ENCODE results near the gene PUM1.
A peak's percentile ranks its signal among the peaks of the same experiment; 100 is the strongest.
"Not testable (repeated sequence)": the region's sequence is repeated elsewhere in the genome, so short reads cannot be mapped to it uniquely, and the experiment has no call there.

Gene PUM1

GRCh38 chr1:31065310-31066217 lies at the start of gene PUM1:
Gene PUM1, minus strand, starts transcription at chr1:31065717. Its CDS starts 6,151 bp downstream, at chr1:31059566.
- DNase-seq: peak; percentile 94 to 97 (median 96)

GRCh38 chr1:31112266-31112935 lies 46.9 kb upstream of the PUM1 start:
- no peak for DNase-seq

GRCh38 chr1:31111290-31111951 lies 45.9 kb upstream of the PUM1 start:
- peak; percentile 55 to 69 (median 66) for DNase-seq

- DNase-seq: no peak
These were observed 45.3 kb upstream of the PUM1 start for GRCh38 chr1:31110846-31111245.

- DNase-seq: peak in 2 of 3 donors; percentile 15 to 37
These were observed 43.3 kb upstream of the PUM1 start for GRCh38 chr1:31108861-31109260.

GRCh38 chr1:31105646-31106045 lies 40.1 kb upstream of the PUM1 start:
- DNase-seq: no peak

- peak; percentile 40 to 87 (median 45) for DNase-seq
These were observed 37.0 kb upstream of the PUM1 start for GRCh38 chr1:31102501-31102950.

GRCh38 chr1:31101147-31101502 lies 35.6 kb upstream of the PUM1 start:
- peak in 2 of 3 donors; percentile 36 to 37 for DNase-seq

- no peak for DNase-seq
These were observed 33.9 kb upstream of the PUM1 start for GRCh38 chr1:31099293-31100032.

- no peak for DNase-seq
These were observed 30.5 kb upstream of the PUM1 start for GRCh38 chr1:31095985-31096384.

GRCh38 chr1:31095298-31095981 lies 29.9 kb upstream of the PUM1 start:
- no peak for DNase-seq

- DNase-seq: not testable (repeated sequence)
These were observed 22.6 kb upstream of the PUM1 start for GRCh38 chr1:31088081-31088480.

- DNase-seq: no peak
These were observed 19.5 kb upstream of the PUM1 start for GRCh38 chr1:31084782-31085569.

GRCh38 chr1:31082385-31082784 lies 16.9 kb upstream of the PUM1 start:
- no peak for DNase-seq

- DNase-seq: no peak
These were observed 7.5 kb upstream of the PUM1 start for GRCh38 chr1:31073044-31073443.

- DNase-seq: no peak
These were observed 6.8 kb upstream of the PUM1 start for GRCh38 chr1:31072304-31072746.

- DNase-seq: no peak
These were observed 3.9 kb upstream of the PUM1 start for GRCh38 chr1:31069392-31069791.

GRCh38 chr1:31064718-31065309 lies 703 bp downstream of the PUM1 start:
- DNase-seq: peak; percentile 53 to 60 (median 57)

- DNase-seq: peak in 2 of 3 donors; percentile 2 to 5
These were observed 1.3 kb downstream of the PUM1 start for GRCh38 chr1:31064111-31064717.

- DNase-seq: peak in 2 of 3 donors; percentile 4 to 5
These were observed 1.9 kb downstream of the PUM1 start for GRCh38 chr1:31063631-31064030.

Measured in suppressor macrophage treated with lipopolysaccharide for 1 hour (primary cell).